HG03457 (cell line): ENCODE results near the gene TUBB.

Experiments
- ATAC-seq: cut with Tn5 transposase; IDR thresholded peaks from one replicate; pipeline ENCODE4 v1.9.1; 2021; ENCODE audit warnings: moderate number of reproducible peaks; ENCODE audit not compliant: unreplicated experiment

Gene TUBB

DNA sequence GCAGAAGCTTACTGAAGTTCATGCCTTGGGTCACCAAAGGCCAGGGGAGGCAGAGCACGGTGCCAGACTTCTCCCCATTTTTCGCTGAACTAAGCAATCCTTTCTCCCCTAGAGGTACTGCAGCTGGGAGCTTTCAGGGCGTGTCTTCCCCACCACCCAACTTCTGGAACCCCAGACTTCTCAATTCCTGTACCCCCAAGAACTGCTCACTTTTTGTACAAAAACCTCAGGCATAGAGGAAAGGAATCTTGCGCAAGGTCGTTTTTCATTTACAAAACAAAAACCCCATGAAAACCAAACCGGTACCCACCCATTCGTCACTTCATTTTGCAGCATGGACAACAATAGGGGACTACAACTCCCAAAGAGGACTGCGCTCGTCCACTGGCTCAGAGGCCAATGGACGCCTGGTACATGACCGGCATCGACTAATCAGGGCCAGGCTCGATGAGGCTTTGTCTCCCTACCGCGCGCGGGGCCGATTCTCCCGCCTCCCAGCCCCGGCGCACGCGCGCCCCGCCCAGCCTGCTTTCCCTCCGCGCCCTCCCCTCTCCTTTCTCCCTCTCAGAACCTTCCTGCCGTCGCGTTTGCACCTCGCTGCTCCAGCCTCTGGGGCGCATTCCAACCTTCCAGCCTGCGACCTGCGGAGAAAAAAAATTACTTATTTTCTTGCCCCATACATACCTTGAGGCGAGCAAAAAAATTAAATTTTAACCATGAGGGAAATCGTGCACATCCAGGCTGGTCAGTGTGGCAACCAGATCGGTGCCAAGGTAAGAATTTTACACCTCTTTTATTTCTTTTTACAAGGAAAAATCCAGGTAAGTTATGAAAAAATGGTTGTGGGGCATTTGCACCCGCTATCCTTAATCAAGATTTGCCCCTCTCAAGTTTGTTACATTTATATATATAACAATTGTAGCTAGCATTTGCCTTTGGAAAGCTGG is at the start of gene TUBB:
Gene TUBB (plus strand): TSS at position 562 of the 947 bp plus-strand sequence. CDS start 155 bp downstream, at position 717.
- ATAC-seq, result peak; percentile 35

DNA sequence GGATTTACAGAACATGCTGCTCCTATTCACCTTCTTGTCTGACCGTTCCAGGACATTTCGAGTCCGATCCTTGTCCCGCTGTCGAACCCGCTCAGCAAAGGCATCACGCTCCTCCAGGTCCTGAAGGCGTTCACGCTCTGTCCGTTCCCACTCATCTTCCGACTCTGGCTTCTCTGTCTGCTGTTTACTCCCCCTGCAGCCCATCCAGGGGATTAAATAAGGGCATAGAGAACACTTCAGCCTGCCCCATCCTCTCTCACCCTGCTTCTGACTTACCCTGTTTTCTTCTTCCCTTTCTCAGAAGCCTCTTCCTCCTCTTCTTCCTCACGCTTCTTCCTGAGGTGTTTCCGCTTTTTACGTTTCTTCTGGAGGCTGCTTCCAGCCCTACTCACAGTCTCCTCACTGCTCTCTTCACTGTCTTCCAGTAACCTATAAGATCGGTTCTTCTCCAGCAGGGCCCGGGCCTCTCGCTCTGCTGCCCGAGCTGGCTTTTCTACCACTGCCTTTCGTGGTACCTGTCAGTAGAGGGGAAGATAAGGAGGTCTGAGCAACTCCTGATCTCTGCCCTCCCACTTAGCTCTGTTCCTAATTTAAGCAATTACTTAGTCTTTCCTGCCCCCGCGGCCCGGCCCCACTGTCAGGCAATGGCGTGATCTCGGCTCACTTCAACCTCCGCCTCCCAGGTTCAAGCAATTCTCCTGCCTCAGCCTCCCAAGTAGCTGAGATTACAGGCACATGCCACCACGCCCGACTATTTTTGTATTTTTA is 49.2 kb upstream of the TUBB start:
- no peak for ATAC-seq

DNA sequence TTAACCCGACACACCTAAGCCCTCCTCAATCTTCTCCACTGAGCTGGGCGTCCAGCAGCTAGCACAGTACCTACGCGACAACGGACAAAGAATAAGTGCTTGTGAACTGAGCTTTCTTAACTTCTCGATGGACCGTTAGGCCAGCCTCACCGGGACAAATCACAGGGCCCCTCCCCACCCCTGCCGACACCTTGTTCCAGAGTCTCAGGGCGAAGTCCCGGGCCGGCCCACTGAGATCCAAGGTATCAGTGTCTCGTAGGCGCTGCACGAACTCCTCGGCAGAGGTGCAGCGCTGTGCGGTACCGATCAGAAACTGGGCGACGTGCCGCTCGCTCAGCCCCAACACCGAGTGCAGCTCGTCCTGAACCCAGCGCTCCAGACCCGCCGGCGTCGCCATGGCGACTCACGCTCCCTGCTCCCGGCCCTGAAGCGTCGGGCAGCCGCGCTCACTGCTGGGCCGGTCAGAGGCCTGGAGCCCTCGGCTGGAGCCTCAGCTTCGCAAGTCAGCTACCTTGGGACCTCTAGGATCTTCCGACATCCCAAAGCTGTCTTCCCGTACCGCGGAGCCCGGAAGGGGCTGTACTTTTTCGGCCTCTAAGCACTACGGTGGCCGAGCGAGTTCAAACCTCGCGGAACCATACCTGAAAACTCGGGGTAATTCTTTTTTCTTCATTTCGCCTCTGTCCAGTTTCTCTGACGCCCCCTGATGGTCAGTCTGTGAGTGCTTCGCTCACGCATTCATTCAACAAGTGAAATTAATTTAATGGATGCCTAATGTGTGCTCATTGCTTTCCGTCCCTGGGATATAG is 47.5 kb upstream of the TUBB start, which contains the start of gene DHX16:
Gene DHX16 (minus strand): TSS at position 562 of the 809 bp plus-strand sequence. CDS start 165 bp downstream, at position 397.
- ATAC-seq, result no peak

DNA sequence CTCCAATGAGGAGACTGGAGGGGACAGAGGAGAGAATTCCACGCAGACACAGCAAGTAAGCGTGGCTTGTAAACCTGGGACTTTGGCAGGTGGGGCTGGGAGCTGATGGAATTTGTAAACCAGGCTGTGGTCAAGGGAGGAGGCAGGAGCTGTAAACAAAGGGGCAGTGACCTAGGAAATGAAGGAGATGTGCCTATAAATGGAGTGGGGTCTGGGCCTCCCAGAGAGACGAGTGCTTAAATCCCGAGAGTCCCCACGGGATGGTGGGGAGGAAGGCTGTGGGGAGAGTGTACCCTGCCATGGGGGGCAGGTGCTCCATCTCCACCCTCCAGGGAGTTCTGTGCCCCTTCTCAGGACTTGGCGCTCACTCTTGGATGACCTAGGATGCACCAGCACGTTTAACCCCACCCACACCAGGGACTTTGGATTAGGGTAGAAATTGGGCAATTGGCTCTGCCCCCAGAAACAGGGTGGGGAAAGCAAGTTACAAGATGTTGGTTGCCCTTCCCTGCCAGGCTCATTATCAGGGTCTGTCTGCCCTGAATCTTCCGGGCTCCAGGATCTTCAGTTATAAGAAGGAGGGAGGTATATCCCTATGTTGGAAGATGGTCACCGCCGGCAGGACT is 43.4 kb upstream of the TUBB start:
- no peak for ATAC-seq

DNA sequence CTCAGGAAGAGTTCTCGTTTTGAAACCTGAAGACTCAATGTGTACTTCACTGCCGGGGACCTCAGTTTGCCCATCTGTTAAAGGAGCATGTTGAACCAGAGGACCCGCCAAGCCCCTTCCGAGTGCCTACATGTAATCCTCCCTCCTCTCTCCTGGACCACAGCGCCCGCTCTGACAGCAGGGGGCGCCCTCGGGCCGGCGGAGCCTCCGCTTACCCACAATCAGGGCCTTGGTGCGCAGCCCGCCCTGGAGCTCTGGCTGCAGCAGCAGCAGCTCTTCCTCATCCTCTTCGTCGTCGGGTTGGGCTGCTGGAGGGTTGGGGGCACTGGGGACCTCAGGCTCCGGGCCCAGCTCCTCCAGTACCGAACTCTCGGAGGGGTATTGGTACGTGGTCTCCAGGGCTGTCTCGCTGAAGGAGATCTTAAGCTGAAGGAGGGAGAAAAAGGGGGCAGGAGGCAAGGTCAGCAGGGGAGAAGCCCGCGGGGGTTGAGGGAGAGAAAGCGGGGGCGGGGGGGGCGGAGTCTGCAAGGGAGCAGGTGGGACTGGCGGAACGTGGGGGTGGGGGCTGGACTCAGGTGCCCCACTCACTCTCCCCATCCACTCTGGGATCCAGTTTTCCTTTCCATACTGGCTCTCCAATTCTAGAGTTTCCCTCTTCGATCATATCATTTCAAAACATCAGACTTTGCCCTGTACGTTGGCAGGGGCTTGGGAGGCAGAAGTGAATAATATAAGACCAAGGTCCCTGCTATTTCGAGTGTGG is 41.0 kb upstream of the TUBB start:
- ATAC-seq, result no peak

DNA sequence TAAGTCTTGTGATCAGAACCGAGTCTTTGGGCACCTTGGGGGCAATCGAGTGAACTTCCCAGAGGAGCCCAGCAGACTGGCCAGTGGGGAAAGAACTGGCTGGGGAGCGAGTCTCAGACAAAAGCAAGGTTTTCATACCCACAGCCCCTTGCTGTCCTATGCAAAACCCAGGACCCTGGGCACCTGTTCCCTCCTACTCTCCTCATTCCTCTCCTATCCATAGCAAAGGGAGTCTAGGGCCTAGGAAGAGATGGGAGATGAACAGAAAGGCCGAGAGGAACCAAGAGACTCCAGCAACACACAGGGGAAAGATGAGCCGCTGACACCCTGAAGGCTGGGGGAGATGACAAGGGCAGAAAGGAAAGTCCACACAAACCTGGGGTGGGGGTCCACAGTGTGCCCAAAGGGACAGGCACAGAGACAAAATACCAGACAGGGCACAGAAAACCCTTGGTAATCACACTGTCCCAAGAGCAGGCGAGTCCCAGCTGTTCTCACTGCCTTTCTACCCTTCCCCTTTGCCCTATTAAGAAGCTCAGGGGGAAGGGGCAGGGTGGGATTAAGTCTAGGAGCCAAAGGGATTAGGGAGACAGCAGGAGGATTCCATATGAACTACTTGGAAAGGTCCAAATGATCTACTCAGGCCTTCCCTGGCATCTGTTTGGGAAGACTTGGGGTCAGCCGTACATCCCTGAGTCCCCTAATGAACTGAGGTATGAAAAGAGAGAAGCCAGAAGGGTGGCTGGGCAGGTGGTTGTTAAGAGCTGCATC is 40.2 kb upstream of the TUBB start:
- ATAC-seq, result no peak

DNA sequence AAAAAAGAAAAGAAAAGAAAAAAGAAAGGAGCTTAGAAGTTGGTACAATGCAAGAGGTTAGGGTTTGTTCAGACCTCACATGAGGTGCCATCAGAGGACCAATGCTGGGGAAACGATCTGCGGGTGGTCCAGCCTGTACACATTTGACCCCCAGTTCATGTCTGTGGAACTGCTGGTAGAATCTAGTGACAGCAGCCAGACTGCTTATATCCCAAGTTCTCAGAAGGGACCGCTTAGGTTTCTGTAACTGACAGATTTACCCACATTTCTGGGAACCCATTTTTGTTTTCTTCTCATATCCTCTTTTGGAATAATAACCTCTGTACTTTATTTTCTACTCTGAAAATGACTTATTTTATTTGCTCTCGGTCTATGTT is 38.4 kb upstream of the TUBB start:
- ATAC-seq, result no peak

DNA sequence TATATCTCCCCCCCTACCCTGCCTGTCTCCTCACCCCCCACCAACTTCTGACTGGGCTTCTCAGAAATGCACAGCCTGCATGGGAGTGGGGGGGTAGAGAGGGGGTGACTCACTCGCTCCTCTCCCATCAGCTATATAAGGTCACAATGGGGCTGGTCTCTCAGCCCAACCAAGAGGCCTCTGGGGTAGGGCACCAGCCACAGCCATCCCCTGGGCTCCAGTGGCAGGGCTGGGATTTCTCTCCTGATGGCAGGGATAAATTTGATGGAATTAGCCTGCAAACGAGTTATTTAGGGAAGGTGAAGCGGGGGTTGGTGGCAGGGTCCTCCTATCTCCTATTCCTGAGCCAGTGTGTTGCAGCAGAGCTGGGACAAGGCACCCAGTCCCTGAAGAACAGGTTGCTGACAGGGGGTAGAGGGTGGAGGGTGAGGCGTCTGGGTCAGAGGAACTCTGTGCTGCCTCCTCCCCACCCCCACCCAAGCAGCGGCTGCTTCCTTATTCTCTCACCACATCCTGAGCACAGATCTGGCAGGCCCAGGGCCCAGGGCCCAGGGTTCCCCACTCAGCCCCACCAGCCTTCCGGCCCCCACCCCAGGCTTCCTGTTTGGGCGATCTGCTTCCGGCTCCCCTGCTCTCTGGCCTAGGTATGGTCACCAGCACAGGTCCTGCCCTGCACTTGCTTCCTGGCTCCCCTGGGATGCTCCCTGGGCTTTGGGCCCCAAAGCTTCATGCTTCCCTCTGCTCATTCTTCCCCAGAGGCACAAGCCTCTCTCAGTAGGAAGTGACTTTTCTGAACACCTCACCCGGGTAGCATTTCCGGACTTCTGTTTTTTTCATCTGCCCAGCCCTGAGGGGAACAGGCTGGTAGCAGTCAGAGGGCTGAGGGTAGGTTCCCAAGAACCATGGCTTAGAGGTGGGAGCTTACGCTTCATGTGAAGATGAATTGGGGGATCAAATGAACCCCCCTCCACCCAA is 37.7 kb upstream of the TUBB start:
- peak; percentile 32 for ATAC-seq

DNA sequence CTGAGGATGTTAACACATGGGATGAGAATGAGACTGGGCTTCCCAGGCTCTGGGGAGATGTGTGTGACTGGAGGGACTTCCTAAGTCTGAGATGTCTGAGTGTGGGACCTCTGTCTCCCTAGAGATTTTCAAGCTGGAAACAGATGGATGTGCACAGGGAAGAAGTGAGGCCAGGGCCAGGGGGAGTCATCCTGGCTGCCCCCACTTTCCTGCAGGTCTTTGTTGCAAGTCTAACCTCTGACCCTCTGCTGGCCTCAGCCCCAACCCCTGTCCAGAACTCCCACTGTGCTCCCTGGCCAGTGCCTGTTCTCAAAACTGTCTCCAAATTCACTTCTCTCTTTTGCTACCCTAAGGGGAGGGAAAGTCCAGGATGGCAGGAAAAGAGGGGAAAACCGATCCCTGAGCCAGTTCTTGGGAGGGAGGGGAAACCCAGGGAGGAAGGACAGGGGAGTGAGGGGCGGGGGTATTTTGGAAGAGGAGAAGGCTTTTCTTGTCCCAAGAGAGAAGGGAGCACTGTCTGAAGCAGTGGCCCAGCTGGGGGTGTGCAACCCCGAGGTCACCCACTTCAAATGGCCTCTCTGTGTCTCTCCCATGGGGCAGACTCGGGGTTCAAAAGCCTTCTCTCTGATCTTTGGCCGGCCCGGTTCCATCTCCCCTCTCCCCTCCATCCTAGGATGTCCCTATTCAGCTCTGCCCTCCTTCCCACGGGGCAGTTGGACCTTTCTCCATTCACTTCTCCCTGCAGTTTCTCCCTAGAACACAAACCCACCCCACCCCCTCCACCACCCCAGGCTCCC is 36.8 kb upstream of the TUBB start:
- ATAC-seq, result no peak

DNA sequence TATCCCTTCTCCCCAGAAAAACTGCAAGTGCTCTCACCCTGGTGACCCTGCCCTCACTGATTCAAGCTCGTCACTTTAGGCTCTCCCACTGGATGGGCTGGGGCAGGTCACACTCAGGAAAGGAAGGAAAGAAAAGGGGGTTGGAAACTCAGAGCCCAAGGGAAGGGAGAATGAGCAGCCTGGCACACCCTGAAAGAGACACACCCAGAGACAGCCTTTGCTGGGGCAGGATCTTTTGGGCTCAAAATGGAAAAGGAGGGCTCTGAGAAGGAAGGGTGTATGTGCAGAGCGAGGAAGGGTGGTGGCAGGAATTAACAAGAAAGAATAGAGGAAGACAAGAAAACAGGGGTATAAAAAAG is 36.2 kb upstream of the TUBB start:
- no peak for ATAC-seq

DNA sequence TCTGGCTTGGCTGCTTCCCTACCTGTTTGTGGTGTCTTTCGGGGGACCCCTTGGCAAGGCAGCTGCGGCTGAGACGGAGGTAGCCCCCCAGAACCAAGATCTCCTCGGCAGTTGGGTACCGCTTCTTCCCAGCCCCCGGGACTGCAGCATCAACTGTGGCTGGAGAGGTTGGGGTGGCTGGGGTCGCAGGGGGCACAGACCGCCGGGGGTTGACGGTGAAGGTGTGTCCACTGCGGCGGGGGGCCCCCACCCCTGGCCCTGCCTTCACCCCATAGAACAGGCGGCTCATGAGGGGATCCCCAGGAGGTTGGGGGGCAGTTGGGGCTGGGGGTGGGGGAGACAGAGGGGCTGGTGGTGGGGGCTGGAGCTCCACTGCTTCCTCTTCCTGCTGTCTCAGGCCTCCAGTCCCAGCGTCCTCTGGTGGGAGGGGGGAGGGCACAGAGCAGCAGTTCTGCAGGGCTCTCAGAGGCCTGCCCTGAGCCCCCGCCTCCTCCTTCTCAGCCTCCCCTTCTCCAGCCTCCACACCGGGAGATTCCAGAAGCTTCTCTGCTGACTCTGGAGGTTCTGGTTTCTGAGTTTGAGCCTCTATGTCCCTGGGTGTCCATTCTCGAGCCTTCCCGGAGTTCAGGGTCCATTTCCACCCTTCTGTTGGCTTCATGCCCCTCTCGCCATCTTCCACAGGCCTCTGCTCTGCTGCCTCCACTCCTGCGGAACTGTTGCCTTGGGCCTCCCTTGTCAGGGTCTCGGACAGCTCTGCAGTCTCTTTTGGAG is 35.6 kb upstream of the TUBB start:
- ATAC-seq, result no peak

DNA sequence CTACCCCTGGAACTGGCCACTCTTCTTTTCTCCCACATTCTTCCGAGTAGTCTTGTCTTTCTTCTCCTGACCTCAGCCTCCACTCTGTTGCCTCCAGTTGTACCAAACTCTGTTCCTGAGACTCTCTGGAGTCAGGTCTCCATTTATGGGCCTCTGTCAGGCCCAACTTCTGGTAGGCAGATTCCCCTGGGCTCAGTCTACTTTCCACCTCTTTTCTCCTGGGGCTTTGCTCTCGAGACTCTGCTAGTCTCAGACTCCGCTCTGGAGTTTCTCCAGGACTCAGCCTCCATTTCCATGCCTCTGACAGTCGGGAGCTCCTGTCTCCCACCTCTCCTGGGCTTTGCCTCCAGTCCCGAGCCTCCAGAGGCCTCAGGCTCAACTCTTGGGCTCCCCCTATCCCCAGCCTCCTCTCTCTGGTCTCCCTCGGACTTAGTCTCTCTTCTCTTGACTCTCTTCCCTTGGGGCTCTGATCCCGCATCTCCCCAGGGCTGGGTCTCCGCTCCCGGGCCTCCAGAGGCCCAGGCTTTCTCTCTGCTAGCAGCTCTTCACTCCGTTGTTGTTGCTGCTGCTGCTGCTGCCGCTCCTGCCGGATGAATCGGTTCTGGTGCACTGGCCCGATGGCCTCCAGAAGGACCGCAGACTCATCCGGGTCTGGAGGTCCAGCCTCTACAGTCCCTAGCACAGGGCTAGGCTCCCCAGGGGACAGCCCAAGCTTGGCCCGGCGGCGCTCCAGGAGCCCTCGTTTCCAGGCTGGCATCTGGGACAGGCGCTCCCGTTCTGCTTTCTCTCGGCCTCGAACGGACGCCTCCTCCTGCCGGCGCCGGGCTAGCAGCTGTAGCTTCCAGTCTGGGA is 34.8 kb upstream of the TUBB start:
- no peak for ATAC-seq

DNA sequence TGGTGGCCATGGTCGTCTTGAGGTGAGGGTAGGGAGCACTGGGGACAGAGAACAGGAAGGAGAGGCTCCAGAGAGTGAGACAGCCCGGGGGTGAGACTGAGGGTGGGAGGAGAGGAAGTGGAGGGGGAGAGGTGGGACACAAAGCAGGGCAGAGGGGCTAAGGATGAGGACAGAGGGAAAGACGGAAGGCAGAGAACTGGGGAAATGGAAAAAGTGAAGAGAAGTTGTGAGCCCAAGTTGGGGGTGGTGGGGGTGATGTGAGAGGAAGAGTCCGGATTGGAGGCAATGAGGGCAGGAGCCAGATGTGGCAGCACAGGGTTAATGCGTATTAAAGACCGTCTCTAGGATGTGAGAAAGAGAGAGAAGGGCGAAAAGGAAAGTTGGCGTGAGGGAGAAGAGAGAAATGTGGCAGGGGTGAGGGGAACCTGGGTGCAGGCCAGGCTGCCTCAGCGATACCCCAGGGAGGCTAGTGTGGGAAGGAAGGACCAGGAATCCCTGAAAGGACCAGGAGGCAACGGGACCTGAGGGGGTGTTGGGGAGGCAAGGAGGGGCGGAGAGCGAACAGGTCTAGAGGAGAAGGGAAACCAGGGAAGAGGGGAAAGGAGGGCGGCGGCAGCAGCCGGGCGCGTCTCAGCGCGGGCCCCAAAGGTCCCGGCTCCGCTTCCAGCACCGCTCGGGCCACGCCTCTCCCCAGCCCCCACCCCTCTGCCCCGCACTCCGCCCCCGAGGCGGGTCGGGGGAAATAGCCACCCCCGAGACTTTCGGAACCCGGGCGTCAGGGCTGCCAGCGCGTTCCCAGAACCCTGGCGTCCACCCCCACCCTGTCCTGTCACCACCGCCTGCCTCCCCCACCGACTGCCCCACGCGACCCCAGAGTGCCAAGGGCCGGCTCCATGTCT is 33.9 kb upstream of the TUBB start, which contains the start of gene PPP1R18:
Gene PPP1R18 (minus strand): TSS at position 637 of the 899 bp plus-strand sequence. CDS start 627 bp downstream, at position 10.
- ATAC-seq, result no peak

DNA sequence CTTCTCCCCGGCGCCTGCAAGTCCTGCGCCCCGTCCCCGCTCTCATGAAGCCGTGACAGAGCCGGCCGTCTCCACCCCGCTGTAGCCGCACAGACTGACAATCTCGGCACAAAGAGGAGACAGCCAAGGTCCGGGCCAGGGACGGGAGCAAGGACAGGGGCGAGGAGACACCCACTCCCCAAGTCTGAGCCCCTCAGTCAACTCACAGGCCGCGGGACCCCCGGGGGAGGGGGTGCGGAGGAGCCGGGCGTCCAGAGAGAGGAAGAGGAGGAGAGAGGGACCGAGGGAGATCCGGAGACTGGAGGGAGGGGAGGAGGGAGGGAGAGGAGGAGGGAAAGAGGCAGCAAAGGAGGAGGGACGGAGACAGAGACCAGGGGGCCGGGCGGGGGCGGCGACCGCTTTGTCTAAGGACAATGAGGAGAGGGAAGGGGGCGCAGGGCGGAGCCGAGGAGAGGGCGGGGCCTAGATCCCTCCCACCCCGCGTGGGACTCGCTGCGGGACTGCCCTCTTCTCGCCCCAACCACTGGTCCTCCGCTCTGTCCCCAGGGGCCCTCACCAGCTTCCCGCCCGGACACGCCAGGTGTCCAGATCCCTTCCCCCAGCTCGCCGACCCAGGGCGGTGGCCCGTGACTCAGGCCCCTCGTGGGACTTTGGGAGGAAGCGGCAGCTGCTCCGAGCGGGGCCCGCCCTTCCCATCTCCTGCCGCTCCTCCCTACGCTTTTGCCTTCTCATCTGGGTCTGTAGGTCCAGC is 33.1 kb upstream of the TUBB start:
- peak; percentile 28 for ATAC-seq
